HUES48 (cell line): Measurements from ENCODE around the gene SNRNP40.
"Not testable (repeated sequence)": the region's sequence is repeated elsewhere in the genome, so short reads cannot be mapped to it uniquely, and the experiment has no call there.

Source experiments
- H3K27ac ChIP-seq: one replicate; pipeline ENCODE4 v1.7.0; 2013; ENCODE audit warnings: low read depth, low read length, inconsistent platforms
- H3K27me3 ChIP-seq: 2 replicates; pipeline ENCODE4 v1.6.1; 2013; ENCODE audit warnings: mild to moderate bottlenecking, low read length; ENCODE audit not compliant: control insufficient read depth, insufficient read depth
- H3K36me3 ChIP-seq: 2 replicates; pipeline ENCODE4 v1.6.1; 2013; ENCODE audit warnings: low read length; ENCODE audit not compliant: control insufficient read depth, insufficient read depth
- H3K4me1 ChIP-seq: 2 replicates; pipeline ENCODE4 v1.6.1; 2013; ENCODE audit warnings: mild to moderate bottlenecking, low read length; ENCODE audit not compliant: control insufficient read depth, insufficient read depth
- H3K4me3 ChIP-seq: 2 replicates; pipeline ENCODE4 v1.5.1; 2013; ENCODE audit warnings: mild to moderate bottlenecking, low read depth, low read length
- H3K9ac ChIP-seq: 2 replicates; pipeline ENCODE4 v1.6.1; 2013; ENCODE audit warnings: mild to moderate bottlenecking, low read depth, low read length, moderate library complexity
- H3K9me3 ChIP-seq: 2 replicates; pipeline ENCODE4 v1.6.1; 2013; ENCODE audit warnings: low read length; ENCODE audit not compliant: control insufficient read depth, insufficient read depth

SNRNP40 gene

GRCh38 chr1:31282426-31282825 is 14.2 kb downstream of the SNRNP40 start:
- not testable (repeated sequence) for H3K27me3 ChIP-seq, H3K9ac ChIP-seq, H3K4me1 ChIP-seq, H3K4me3 ChIP-seq, H3K9me3 ChIP-seq, H3K27ac ChIP-seq
- peaks cover 98% of the 10 kb centered on the region for H3K36me3 ChIP-seq

GRCh38 chr1:31273619-31274018 is 23.0 kb downstream of the SNRNP40 start:
- Histone ChIP-seq H3K9ac (no peak overlapping the region), H3K27me3 (no peaks in the 10 kb centered on the region), H3K9me3 (no peaks in the 10 kb centered on the region), H3K4me3 (no peak overlapping the region), H3K36me3 (peaks cover 90% of the 10 kb centered on the region), H3K27ac (no peak overlapping the region), H3K4me1 (no peaks in the 10 kb centered on the region)

DNA sequence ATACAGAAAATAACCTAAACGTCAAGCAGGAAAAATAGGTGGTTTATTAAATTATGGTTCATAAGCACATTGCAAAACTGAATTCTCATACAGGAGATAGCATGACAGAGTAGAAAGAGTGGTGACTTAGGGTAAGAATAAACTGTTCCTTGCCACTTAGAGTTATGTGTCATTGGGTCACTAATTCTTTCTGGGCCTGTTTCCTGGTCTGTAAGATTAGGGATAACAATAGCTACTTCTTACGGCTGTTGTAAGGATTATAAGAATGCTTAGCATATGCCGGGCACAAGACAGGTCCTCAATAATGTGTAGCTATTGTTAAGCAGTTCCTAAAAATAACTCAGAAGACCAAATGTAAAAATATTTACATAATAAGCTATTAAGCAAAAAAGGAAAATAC is 24.2 kb downstream of the SNRNP40 start:
- Histone ChIP-seq H3K36me3 (peaks cover 90% of the 10 kb centered on the region), H3K4me1 (no peaks in the 10 kb centered on the region), H3K9ac (no peak overlapping the region), H3K9me3 (no peaks in the 10 kb centered on the region), H3K4me3 (no peak overlapping the region), H3K27me3 (no peaks in the 10 kb centered on the region), H3K27ac (no peak overlapping the region)

DNA sequence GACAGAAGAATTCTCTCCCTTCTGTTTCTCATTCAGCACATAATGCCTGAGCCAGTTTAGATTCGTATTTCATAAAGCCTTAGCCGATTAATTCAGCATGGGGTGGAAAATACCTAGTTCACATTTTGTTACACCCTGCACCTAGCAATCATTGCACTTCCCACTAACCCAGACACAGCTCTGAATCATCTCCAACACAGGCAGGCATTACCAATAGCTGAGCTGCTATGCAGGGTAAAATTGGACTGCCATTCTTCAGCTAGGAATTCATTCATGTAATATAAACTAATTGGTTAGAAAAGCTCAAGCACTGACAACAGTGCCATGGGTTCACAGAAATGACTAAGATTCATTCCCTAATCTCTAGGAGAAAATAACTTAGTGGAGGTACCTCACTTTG is 30.0 kb downstream of the SNRNP40 start:
- no peaks in the 10 kb centered on the region for H3K27me3 ChIP-seq
- no peaks in the 10 kb centered on the region for H3K4me1 ChIP-seq
- H3K9me3 ChIP-seq: no peaks in the 10 kb centered on the region
- H3K9ac ChIP-seq: no peak overlapping the region
- H3K4me3 ChIP-seq: no peak overlapping the region
- H3K36me3 ChIP-seq: peaks cover 98% of the 10 kb centered on the region
- H3K27ac ChIP-seq: no peak overlapping the region

DNA sequence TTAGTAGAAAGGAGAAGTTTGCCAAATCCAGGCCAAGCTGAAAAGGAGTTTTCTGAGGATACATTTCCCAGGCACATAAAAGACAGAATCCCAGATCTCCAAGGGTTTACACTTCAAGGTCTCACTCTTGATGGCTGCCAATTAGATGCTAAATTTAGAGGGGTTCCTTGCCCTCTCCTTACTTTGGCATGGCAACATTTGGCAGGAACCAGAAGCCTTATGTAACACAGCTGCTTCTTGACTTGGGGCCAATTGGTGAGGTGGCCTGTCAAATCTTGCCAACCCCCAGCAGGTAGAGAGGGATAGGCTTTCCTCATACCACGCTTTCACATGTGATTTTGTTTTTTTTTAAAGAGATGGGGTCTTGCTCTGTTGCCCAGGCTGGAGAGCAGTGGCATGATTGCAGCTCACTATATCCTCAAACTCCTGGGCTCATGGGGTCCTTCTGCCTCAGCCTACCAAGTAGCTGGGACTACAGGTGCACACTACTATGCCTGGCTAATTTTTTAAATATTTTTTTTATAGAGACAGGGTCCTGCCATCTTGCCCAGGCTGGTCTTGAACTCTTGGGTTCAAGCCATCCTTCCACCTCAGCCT is 31.7 kb downstream of the SNRNP40 start:
- H3K9me3 ChIP-seq: no peaks in the 10 kb centered on the region
- peaks cover 98% of the 10 kb centered on the region for H3K36me3 ChIP-seq
- no peak overlapping the region for H3K9ac ChIP-seq
- no peak overlapping the region for H3K4me3 ChIP-seq
- H3K4me1 ChIP-seq: no peaks in the 10 kb centered on the region
- H3K27ac ChIP-seq: no peak overlapping the region
- no peaks in the 10 kb centered on the region for H3K27me3 ChIP-seq

- Histone ChIP-seq H3K27ac (no peak overlapping the region), H3K4me1 (no peaks in the 10 kb centered on the region), H3K27me3 (no peaks in the 10 kb centered on the region), H3K4me3 (no peak overlapping the region), H3K9me3 (no peaks in the 10 kb centered on the region), H3K9ac (no peak overlapping the region), H3K36me3 (peaks cover 97% of the 10 kb centered on the region)
Measured at GRCh38 chr1:31263408-31263807, 33.2 kb downstream of the SNRNP40 start.

DNA sequence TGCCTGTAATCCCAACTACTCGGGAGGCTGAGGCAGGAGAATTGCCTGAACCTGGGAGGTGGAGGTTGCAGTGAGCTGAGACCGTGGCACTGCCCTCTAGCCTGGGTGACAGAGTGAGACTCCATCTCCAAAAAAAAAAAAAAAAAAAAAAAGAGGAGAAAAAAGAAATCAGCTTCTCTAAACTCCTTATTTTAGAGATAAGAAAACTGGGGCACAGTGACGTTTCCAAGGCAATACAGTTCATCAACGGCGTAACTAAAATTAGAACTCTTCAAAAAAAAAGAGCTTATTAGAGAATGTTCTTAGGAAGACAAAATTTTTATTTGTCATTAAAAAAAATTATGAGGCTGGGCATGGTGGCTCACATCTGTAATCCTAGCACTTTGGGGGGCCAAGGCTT is 34.2 kb downstream of the SNRNP40 start:
- not testable (repeated sequence) for H3K9me3 ChIP-seq, H3K4me3 ChIP-seq, H3K27ac ChIP-seq, H3K27me3 ChIP-seq, H3K4me1 ChIP-seq, H3K9ac ChIP-seq
- H3K36me3 ChIP-seq: peaks cover 97% of the 10 kb centered on the region

DNA sequence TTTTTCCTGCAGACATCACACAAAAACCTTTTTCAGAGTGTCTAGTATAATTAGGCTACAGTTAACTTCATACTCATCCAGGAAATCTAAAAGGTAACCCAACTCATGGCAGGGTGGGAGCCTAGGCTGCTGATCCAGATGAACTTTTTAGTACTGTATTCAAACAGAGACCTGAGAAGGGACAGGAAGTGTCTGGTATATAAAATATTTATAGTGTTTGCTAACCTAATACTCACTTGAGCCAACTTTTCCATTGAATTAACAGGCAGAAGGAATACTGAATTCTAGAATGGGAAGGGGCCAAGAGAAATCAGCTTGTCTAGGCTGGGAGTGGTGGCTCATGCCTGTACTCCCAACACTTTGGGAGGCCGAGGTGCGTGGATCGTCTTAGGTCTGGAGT is 34.7 kb downstream of the SNRNP40 start:
- Histone ChIP-seq H3K9me3 (no peaks in the 10 kb centered on the region), H3K9ac (no peak overlapping the region), H3K27me3 (no peaks in the 10 kb centered on the region), H3K36me3 (peaks cover 96% of the 10 kb centered on the region), H3K27ac (no peak overlapping the region), H3K4me1 (no peaks in the 10 kb centered on the region), H3K4me3 (no peak overlapping the region)

DNA sequence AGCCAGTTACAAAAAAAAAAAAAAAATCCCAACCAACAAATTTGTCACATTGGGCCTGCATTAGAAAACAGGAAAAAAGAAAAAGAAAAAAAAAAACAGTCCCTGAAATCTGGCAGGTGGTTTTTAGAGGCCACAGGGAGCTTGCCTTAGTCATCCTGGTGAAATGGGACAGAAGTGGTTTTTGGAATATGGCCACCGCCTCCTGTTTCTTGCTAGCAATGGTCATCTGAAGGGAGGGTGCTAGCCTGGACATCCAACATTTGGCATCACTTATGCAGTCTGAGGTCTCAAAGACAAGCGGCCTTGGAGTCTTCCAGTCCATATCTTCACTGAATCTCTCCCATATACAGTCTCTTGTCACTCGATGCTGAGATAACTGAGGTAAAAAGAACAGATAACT is 36.8 kb downstream of the SNRNP40 start:
- Histone ChIP-seq H3K27ac (no peak overlapping the region), H3K27me3 (no peaks in the 10 kb centered on the region), H3K36me3 (peaks cover 77% of the 10 kb centered on the region), H3K9me3 (no peaks in the 10 kb centered on the region), H3K9ac (no peak overlapping the region), H3K4me3 (no peak overlapping the region), H3K4me1 (peaks cover 9% of the 10 kb centered on the region; the same call in 1 of the 2 replicates)

DNA sequence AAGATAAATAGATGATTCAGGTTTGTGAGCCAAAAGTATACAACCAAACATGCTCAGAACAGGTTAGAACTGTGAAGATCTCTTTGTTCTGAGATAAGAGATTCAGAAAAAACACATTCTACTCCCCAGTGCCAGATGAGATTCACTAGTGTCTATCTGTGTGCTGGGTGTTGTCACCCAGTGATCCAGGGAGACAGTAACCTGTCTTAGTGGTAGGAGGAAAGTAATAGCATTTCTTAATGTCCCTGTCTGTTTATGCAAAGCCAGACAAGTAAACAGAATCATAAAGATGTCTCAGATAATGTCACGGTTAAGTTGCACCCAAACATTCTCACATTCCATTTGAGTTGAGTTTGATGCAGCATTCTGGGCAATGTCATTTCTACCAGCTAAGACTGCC is 38.0 kb downstream of the SNRNP40 start:
- H3K36me3 ChIP-seq: peaks cover 65% of the 10 kb centered on the region
- no peak overlapping the region for H3K9ac ChIP-seq
- H3K27me3 ChIP-seq: no peaks in the 10 kb centered on the region
- H3K27ac ChIP-seq: no peak overlapping the region
- H3K4me3 ChIP-seq: no peak overlapping the region
- H3K4me1 ChIP-seq: peaks cover 9% of the 10 kb centered on the region; the same call in 1 of the 2 replicates
- H3K9me3 ChIP-seq: no peaks in the 10 kb centered on the region

DNA sequence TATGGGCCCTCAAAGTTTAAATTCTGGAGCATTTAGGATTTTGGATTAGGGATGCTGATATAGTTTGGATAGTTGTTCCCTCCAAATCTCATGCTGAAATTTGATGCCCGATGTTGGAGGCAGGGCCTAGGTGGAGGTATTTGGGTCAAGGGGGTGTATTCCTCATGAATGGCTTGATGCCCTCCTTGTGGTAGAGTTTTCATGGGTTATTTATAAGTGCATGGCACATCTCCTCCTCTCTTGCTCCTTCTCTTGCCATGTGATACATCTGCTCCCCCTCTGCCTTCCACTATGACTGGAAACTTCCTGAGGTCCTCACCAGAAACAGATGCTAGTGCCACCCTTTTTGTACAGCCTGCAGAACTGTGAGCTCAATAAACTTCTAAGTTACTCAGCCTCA is 39.4 kb downstream of the SNRNP40 start:
- Histone ChIP-seq H3K27ac (no peak overlapping the region), H3K27me3 (no peaks in the 10 kb centered on the region)

GRCh38 chr1:31249854-31250253 is 46.7 kb downstream of the SNRNP40 start:
- H3K4me3 ChIP-seq: no peak overlapping the region
- H3K9me3 ChIP-seq: no peaks in the 10 kb centered on the region
- no peak overlapping the region for H3K9ac ChIP-seq
- no peak overlapping the region for H3K27ac ChIP-seq
- H3K27me3 ChIP-seq: no peaks in the 10 kb centered on the region
- no peaks in the 10 kb centered on the region for H3K4me1 ChIP-seq
- H3K36me3 ChIP-seq: no peaks in the 10 kb centered on the region

More for the DNA sequence above, 39.4 kb downstream of the SNRNP40 start:
- Histone ChIP-seq H3K36me3 (peaks cover 52% of the 10 kb centered on the region), H3K4me1 (peaks cover 9% of the 10 kb centered on the region; the same call in 1 of the 2 replicates), H3K9me3 (no peaks in the 10 kb centered on the region), H3K9ac (no peak overlapping the region), H3K4me3 (no peak overlapping the region)
